Measurements from ENCODE around the gene P3H1.
"Not testable (repeated sequence)": the region's sequence is repeated elsewhere in the genome, so short reads cannot be mapped to it uniquely, and the experiment has no call there.

P3H1 gene

GRCh38 chr1:42730988-42731387, 35.8 kb downstream of the P3H1 start:
- DNase-seq (ENCODE audit: low read depth): no peak

- peak; percentile 18 for DNase-seq (ENCODE audit: low read depth)
These were observed 36.8 kb downstream of the P3H1 start for GRCh38 chr1:42730002-42730401.

- DNase-seq (ENCODE audit: low read depth): not testable (repeated sequence)
These were observed 41.0 kb downstream of the P3H1 start for GRCh38 chr1:42725820-42726219.

GRCh38 chr1:42723511-42723910, 43.3 kb downstream of the P3H1 start:
- DNase-seq (ENCODE audit: low read depth): peak; percentile 31

- DNase-seq (ENCODE audit: low read depth): not testable (repeated sequence)
These were observed 44.4 kb downstream of the P3H1 start for GRCh38 chr1:42722403-42722802.

GRCh38 chr1:42721926-42722325, 44.9 kb downstream of the P3H1 start:
- DNase-seq (ENCODE audit: low read depth): no peak

- DNase-seq (ENCODE audit: low read depth): no peak
These were observed 46.0 kb downstream of the P3H1 start for GRCh38 chr1:42720868-42721267.

- not testable (repeated sequence) for DNase-seq (ENCODE audit: low read depth)
These were observed 52.4 kb downstream of the P3H1 start for GRCh38 chr1:42714441-42714840.

- no peak for DNase-seq (ENCODE audit: low read depth)
These were observed 53.5 kb downstream of the P3H1 start for GRCh38 chr1:42713293-42713692.

GRCh38 chr1:42712808-42713207, 54.0 kb downstream of the P3H1 start:
- DNase-seq (ENCODE audit: low read depth): not testable (repeated sequence)

GRCh38 chr1:42703888-42704464, 62.9 kb downstream of the P3H1 start:
- no peak for DNase-seq (ENCODE audit: low read depth)

- DNase-seq (ENCODE audit: low read depth): peak; percentile 47
These were observed 66.8 kb downstream of the P3H1 start for GRCh38 chr1:42700006-42700405.

GRCh38 chr1:42698081-42698813, 68.6 kb downstream of the P3H1 start:
- no peak for DNase-seq (ENCODE audit: low read depth)
